K562 (cell line): ENCODE data around the gene SNX10. TPM values are rescaled to one million over a fixed set of nuclear protein-coding genes. Genes with fewer than 3 reads are reported as not detected.
A peak's percentile ranks its signal among the peaks of the same experiment; 100 is the strongest.

Experiments used
- ATAC-seq: fragments of 200-7000 bp; cut with Tn5 transposase; 3 replicates; pipeline ENCODE4 v1.9.1; 2020; ENCODE audit warnings: moderate library complexity
- BruUV-seq: library from RNA; stranded (reverse); fragments of 400-500 nt; replicated peaks from 2 replicates; lab custom pipeline; 2021; lab: Mats Ljungman, UMichigan
- CTCF ChIA-PET: fragments of 300-600 bp; formaldehyde crosslinking; extraction: SDS; loops from one replicate; lab custom pipeline; 2021; ENCODE audit warnings: low intra/inter-chr PET ratio; lab: Yijun Ruan, JAX
- POLR2A ChIA-PET: fragments of 300-600, 350-650 bp; sonication (Branson Sonifier 250); formaldehyde crosslinking; extraction: SDS; loops from one replicate; lab custom pipeline; 2021; ENCODE audit warnings: antibody characterized with exemption, inconsistent platforms; lab: Yijun Ruan, JAX
- DNase-seq, 4 experiments: peaks; one replicate each; pipeline versions ENCODE4 v3.0.0 to v3.0.0-alpha.2; 2011 to 2018; ENCODE audit warnings: low spot score in 3 of 4, mixed read lengths in 3 of 4; ENCODE audit errors: extremely low read depth in 1 of 4
- FAIRE-seq: peaks from 2 replicates; lab custom pipeline; 2011; peaks lifted over from hg19 to GRCh38; lab: Jason Lieb, UNC
- H2AFZ ChIP-seq: 2 replicates; pipeline ENCODE4 v1.6.0; 2011; ENCODE audit warnings: low read depth, low read length, control low read depth, inconsistent platforms
- H3K27ac ChIP-seq: fragments of 200-600 bp; 3 replicates; pipeline ENCODE4 v1.8.0; 2011; ENCODE audit warnings: low read depth, mild to moderate bottlenecking, control low read depth, inconsistent platforms, low read length, moderate library complexity, mixed read lengths; ENCODE audit errors: extremely low read depth
- H3K27me3 ChIP-seq, 2 experiments: fragments of 300-600 bp in 1 of 2; 2 replicates in 1 of 2; 3 replicates in 1 of 2; pipeline versions ENCODE4 v1.6.0 to v1.8.0; 2011; ENCODE audit warnings: inconsistent platforms in 2 of 2, low read length in 2 of 2, mild to moderate bottlenecking in 1 of 2, mixed read lengths in 1 of 2, moderate library complexity in 1 of 2; ENCODE audit not compliant: control insufficient read depth in 2 of 2, insufficient read depth in 2 of 2
- H3K36me3 ChIP-seq: fragments of 300-600 bp; 3 replicates; pipeline ENCODE4 v1.8.0; 2011; ENCODE audit warnings: mild to moderate bottlenecking, low read length, inconsistent platforms; ENCODE audit not compliant: control insufficient read depth, insufficient read depth
- H3K4me1 ChIP-seq, 2 experiments: fragments of 200-600 bp in 1 of 2; replicated peaks in 1 of 2; 2 replicates in 1 of 2; 3 replicates in 1 of 2; pipeline versions ENCODE4 v1.5.1 to v1.8.0; 2011; ENCODE audit warnings: inconsistent platforms in 2 of 2, low read length in 2 of 2, mild to moderate bottlenecking in 1 of 2, mixed read lengths in 1 of 2, moderate library complexity in 1 of 2; ENCODE audit not compliant: control insufficient read depth in 2 of 2, insufficient read depth in 2 of 2
- H3K4me2 ChIP-seq: 2 replicates; pipeline ENCODE4 v1.6.1; 2011; ENCODE audit warnings: low read length, control low read depth, inconsistent platforms, mixed read lengths; ENCODE audit not compliant: insufficient read depth
- H3K4me3 ChIP-seq: fragments of 200-600 bp; sonication (generic), shearing (Covaris generic); 2 replicates; pipeline ENCODE4 v1.5.1; 2016; ENCODE audit warnings: control low read depth, inconsistent platforms
- H3K79me2 ChIP-seq: fragments of 200-600 bp; 3 replicates; pipeline ENCODE4 v1.8.0; 2011; ENCODE audit warnings: low read length, inconsistent platforms; ENCODE audit not compliant: control insufficient read depth, insufficient read depth
- H3K9ac ChIP-seq, 2 experiments: 2 replicates each; pipeline versions ENCODE4 v1.6.0 to v1.6.1; 2011; ENCODE audit warnings: low read depth in 2 of 2, low read length in 2 of 2, control low read depth in 1 of 2, inconsistent platforms in 1 of 2, mild to moderate bottlenecking in 1 of 2, mixed read lengths in 1 of 2; ENCODE audit not compliant: insufficient read depth in 1 of 2
- H3K9me1 ChIP-seq: one replicate; pipeline ENCODE4 v1.6.0; 2011; ENCODE audit warnings: inconsistent platforms, mild to moderate bottlenecking, low read length, moderate library complexity; ENCODE audit not compliant: control insufficient read depth, insufficient read depth
- H3K9me3 ChIP-seq: replicated peaks from 2 replicates; pipeline ENCODE4 v1.5.1; 2011; ENCODE audit warnings: low read depth, low read length, inconsistent platforms; ENCODE audit not compliant: control insufficient read depth, insufficient read depth
- H4K20me1 ChIP-seq: replicated peaks from 2 replicates; pipeline ENCODE4 v1.6.1; 2011; ENCODE audit warnings: low read length, inconsistent platforms, mixed read lengths; ENCODE audit not compliant: control insufficient read depth, insufficient read depth
- CEBPB ChIP-seq: fragments of 450-650 bp; IDR thresholded peaks from 2 replicates; pipeline ENCODE4 v1.6.1; 2016; ENCODE audit warnings: missing genetic modification characterization, missing compliant biosample characterization
- CEBPG ChIP-seq, 3 experiments: fragments of 200-800 bp in 1 of 3; sonication (Bioruptor generic) in 1 of 3; sonication (generic) in 1 of 3; formaldehyde crosslinking in 1 of 3; IDR thresholded peaks in 2 of 3; conservative IDR thresholded peaks in 1 of 3; 2 replicates each; pipeline versions ENCODE4 v1.6.1 to v1.8.0; 2016 to 2022; ENCODE audit warnings: missing compliant biosample characterization in 2 of 3, missing genetic modification characterization in 2 of 3, mild to moderate bottlenecking in 1 of 3, missing genetic modification reagents in 1 of 3
- DLX4 ChIP-seq: fragments of 250-450 bp; sonication (Bioruptor Pico); IDR thresholded peaks from 2 replicates; pipeline ENCODE4 v1.6.1; 2021; ENCODE audit warnings: mild to moderate bottlenecking
- FOXA1 ChIP-seq: fragments of 450-650 bp; IDR thresholded peaks from 2 replicates; pipeline ENCODE4 v1.6.1; 2016; ENCODE audit warnings: mild to moderate bottlenecking, borderline replicate concordance
- FOXM1 ChIP-seq, 2 experiments: fragments of 450-650 bp in 1 of 2; sonication (generic) in 1 of 2; formaldehyde crosslinking in 1 of 2; IDR thresholded peaks; 2 replicates each; pipeline versions ENCODE4 v1.6.1 to v1.9.0; 2017 to 2022; ENCODE audit warnings: low read depth in 2 of 2, mild to moderate bottlenecking in 2 of 2, missing genetic modification reagents in 1 of 2, moderate library complexity in 1 of 2
- HDAC1 ChIP-seq, 2 experiments: fragments of 450-650 bp; IDR thresholded peaks; 2 replicates each; pipeline ENCODE4 v1.6.1; 2016 to 2017; ENCODE audit warnings: inconsistent platforms in 1 of 2, mild to moderate bottlenecking in 1 of 2, moderate library complexity in 1 of 2
- NR0B1 ChIP-seq: fragments of 450-650 bp; IDR thresholded peaks from one replicate; pipeline ENCODE4 v1.6.1; 2018; ENCODE audit warnings: mild to moderate bottlenecking, moderate library complexity; ENCODE audit not compliant: partially characterized antibody
- SRF ChIP-seq, 2 experiments: fragments of 250-450, 450-650 bp in 1 of 2; sonication (Bioruptor Pico) in 1 of 2; sonication (generic) in 1 of 2; formaldehyde crosslinking; IDR thresholded peaks; 2 replicates each; pipeline versions ENCODE4 v1.5.0 to v1.5.1; 2020 to 2022; ENCODE audit warnings: mild to moderate bottlenecking in 1 of 2, missing genetic modification reagents in 1 of 2
- TBP ChIP-seq: optimal IDR thresholded peaks from 2 replicates; pipeline ENCODE3; 2011; ENCODE audit warnings: low read depth, low read length, improper control_type of control experiment
- TEAD1 ChIP-seq, 2 experiments: fragments of 450-650 bp in 1 of 2; sonication (generic) in 1 of 2; formaldehyde crosslinking; IDR thresholded peaks; 2 replicates each; pipeline versions ENCODE4 v1.4.0 to v1.8.0; 2020 to 2022; ENCODE audit warnings: mild to moderate bottlenecking in 2 of 2, missing genetic modification reagents in 1 of 2
- ZNF3 ChIP-seq: fragments of 250-450 bp; sonication (Bioruptor Pico); IDR thresholded peaks from 2 replicates; pipeline ENCODE4 v1.5.0; 2021; ENCODE audit warnings: mild to moderate bottlenecking, moderate library complexity
- ZNF79 ChIP-seq: fragments of 250-450 bp; sonication (Bioruptor Pico); IDR thresholded peaks from 2 replicates; pipeline ENCODE4 v1.4.0; 2020; ENCODE audit warnings: low read depth, mild to moderate bottlenecking, moderate library complexity
- WGBS: fragments of 100-300 bp; shearing (Covaris generic); methylation state at CpG from one replicate; pipeline ENCODE4 v1.1.6; 2016; ENCODE audit warnings: low coverage, mixed read lengths; ENCODE audit not compliant: insufficient coverage; ENCODE audit errors: missing lambda C conversion rate; 5-methylcytosine and 5-hydroxymethylcytosine counted together
- in situ Hi-C: fragments of 300-500 bp; cut with MboI; formaldehyde crosslinking; loops from 4 replicates; pipeline ENCODE4 v1.15.0; 2018; ENCODE audit warnings: inconsistent platforms, mixed read lengths
- intact Hi-C: fragments of 100-400 bp; cut with micrococcal nuclease; formaldehyde crosslinking; loops from 2 replicates; pipeline ENCODE4 v1.14.2; 2022
- polyA plus RNA-seq, 8 experiments: library from polyadenylated mRNA; depleted of rRNA in 4 of 8; stranded (reverse) in 5 of 8; unstranded in 3 of 8; fragments of >200 nt; fragmentation: Nextera tagmentation in 2 of 8; fragmentation: Illumina TruSeq in 1 of 8; extraction: Ambion mirVana in 2 of 8; extraction: Trizol in 1 of 8; gene quantifications; 2 replicates each; pipeline versions ENCODE4 v1.2.1 to v1.2.3, GENCODE V29; 2011 to 2014; ENCODE audit warnings: inconsistent platforms in 1 of 8, missing spikeins in 1 of 8
- total RNA-seq, 7 experiments: library from RNA; depleted of rRNA in 6 of 7; stranded (reverse); fragments of >200 nt in 6 of 7; fragmentation: Illumina TruSeq in 2 of 7; extraction: Trizol in 2 of 7; gene quantifications; 2 replicates each; pipeline versions ENCODE4 v1.2.1 to v1.2.3, GENCODE V29; 2011 to 2021; ENCODE audit warnings: low replicate concordance in 1 of 7
- TF ChIP-seq, protein P1 (sequence below), 3 experiments: IDR thresholded peaks in 2 of 3; conservative IDR thresholded peaks in 1 of 3; 2 replicates each; pipeline ENCODE4 v1.5.1; 2011 to 2012; ENCODE audit warnings: low read length in 3 of 3, mild to moderate bottlenecking in 3 of 3, control low read depth in 2 of 3, improper control_type of control experiment in 1 of 3, inconsistent platforms in 1 of 3, low read depth in 1 of 3, mixed read lengths in 1 of 3, moderate library complexity in 1 of 3; ENCODE audit not compliant: insufficient read depth in 2 of 3

SNX10 gene
- total and polyA plus RNA-seq, 9 of the 15 experiments (the other 6 are each of a cell fraction or from before 2014, with no cell fraction given): 6.9 to 16.5 (median 11.5) TPM

DNA sequence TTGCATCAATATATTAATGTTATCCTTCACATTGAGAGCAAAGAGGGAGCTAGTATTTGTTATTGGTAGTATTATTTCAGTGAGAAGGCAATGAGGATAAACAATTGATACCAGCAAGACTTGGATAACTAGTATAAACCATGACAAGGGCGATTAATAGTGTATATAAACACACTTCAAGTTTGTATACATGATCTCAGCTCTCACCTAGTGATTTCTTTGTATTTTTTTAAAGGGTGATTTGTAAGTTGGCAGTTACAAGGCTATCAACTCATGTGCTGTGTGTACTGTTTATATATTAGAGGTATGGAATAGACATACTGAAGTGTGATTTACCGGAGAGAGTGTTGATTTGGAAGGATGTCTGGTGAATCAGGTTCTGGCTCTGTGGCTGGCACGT is 88.0 kb downstream of the SNX10 start (continued):
- no peak for TF ChIP-seq NR0B1
- TF ChIP-seq DLX4 (CRISPR knock-in tag): no peak
- TF ChIP-seq, all 486 proteins: peak for 0

- H3K36me3 ChIP-seq: no peaks in the 10 kb centered on the region
- CTCF ChIA-PET: no interaction called here
- peak; percentile 49 for FAIRE-seq
- no peak for DNase-seq
- POLR2A ChIA-PET: interaction anchor here (0.6 kb wide), 1 partner anchor 712 kb away, joined by 4 read pairs; no protein-coding TSS in a partner anchor
- H3K27me3 ChIP-seq: peaks cover 11 to 17% of the 10 kb centered on the region in 2 experiments; a peak in 4 of 5 replicates
- BruUV-seq: no TSS peak
- H2AFZ ChIP-seq: no peak overlapping the region
- in situ Hi-C loops: loop anchor here (25.0 kb wide), 1 partner anchor 106 kb away; no protein-coding TSS in a partner anchor
- no peaks in the 10 kb centered on the region for H3K9me3 ChIP-seq
- no peak overlapping the region for H3K9ac ChIP-seq
- H3K79me2 ChIP-seq: no peaks in the 10 kb centered on the region
- H3K4me1 ChIP-seq: peaks cover 0 to 4% of the 10 kb centered on the region in 2 experiments; a peak in 1 of 5 replicates
- H3K4me3 ChIP-seq: no peak overlapping the region
- WGBS: 5% methylated on average over 10 of the region's 10 CpGs
- no peak overlapping the region for H3K27ac ChIP-seq
- intact Hi-C loops: no loop called here
- peak; percentile 61; the same call in 2 of the 3 replicates for ATAC-seq
- H4K20me1 ChIP-seq: no peaks in the 10 kb centered on the region
- no peaks in the 10 kb centered on the region for H3K9me1 ChIP-seq
- H3K4me2 ChIP-seq: no peak overlapping the region
- TF ChIP-seq FOXM1 (IDR thresholded peaks at IDR 0.05; ENCODE audit: low read depth): no peak
- no peak for TF ChIP-seq FOXM1 (CRISPR knock-in tag; IDR thresholded peaks at IDR 0.05; ENCODE audit: low read depth)
- no peak for TF ChIP-seq TBP
- TF ChIP-seq, protein P1, sequence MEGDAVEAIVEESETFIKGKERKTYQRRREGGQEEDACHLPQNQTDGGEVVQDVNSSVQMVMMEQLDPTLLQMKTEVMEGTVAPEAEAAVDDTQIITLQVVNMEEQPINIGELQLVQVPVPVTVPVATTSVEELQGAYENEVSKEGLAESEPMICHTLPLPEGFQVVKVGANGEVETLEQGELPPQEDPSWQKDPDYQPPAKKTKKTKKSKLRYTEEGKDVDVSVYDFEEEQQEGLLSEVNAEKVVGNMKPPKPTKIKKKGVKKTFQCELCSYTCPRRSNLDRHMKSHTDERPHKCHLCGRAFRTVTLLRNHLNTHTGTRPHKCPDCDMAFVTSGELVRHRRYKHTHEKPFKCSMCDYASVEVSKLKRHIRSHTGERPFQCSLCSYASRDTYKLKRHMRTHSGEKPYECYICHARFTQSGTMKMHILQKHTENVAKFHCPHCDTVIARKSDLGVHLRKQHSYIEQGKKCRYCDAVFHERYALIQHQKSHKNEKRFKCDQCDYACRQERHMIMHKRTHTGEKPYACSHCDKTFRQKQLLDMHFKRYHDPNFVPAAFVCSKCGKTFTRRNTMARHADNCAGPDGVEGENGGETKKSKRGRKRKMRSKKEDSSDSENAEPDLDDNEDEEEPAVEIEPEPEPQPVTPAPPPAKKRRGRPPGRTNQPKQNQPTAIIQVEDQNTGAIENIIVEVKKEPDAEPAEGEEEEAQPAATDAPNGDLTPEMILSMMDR (IDR thresholded peaks at IDR 0.05 in 2 of 3, conservative IDR thresholded peaks at IDR 0.05 in 1 of 3; ENCODE audit: insufficient read depth in 2 of 3, low read depth in 1 of 3, low read length in 3 of 3): peak in 2 of 3 experiments; percentile 25 to 40; a peak in 2 of 6 replicates
- TF ChIP-seq ZNF3 (CRISPR knock-in tag): peak; percentile 81
- no peak for TF ChIP-seq HDAC1 (IDR thresholded peaks at IDR 0.05)
- 0 out of 2 replicates have a peak, but pooled peaks have one; percentile 22 for TF ChIP-seq CEBPG (CRISPR knock-in tag; IDR thresholded peaks at IDR 0.05)
- TF ChIP-seq CEBPG (tag; conservative IDR thresholded peaks at IDR 0.05 in 1 of 2, IDR thresholded peaks at IDR 0.05 in 1 of 2): peak; percentile 69 to 76
- TF ChIP-seq SRF (CRISPR knock-in tag; IDR thresholded peaks at IDR 0.05): no peak
- no peak for TF ChIP-seq FOXA1
- TF ChIP-seq ZNF79 (CRISPR knock-in tag): no peak
- TF ChIP-seq CEBPB (tag): peak; percentile 94
- no peak for TF ChIP-seq TEAD1 (CRISPR knock-in tag; IDR thresholded peaks at IDR 0.05)
Measured at GRCh38 chr7:26381476-26382353, 90.1 kb downstream of the SNX10 start.
